HCT116 (cell line): ENCODE data around the gene NEU4. TPM values are rescaled to one million over a fixed set of nuclear protein-coding genes. Genes with fewer than 3 reads are reported as not detected.

ENCODE experiments used
- ATAC-seq: fragments of 200-7000 bp; cut with Tn5 transposase; 2 replicates; pipeline ENCODE4 v1.9.1; 2020; ENCODE audit warnings: mild to moderate bottlenecking, moderate library complexity
- BruUV-seq: library from RNA; stranded (reverse); fragments of 400-500 nt; replicated peaks from 2 replicates; lab custom pipeline; 2021; lab: Mats Ljungman, UMichigan
- CTCF ChIA-PET: fragments of 300-600 bp; sonication (Branson Sonifier 250); formaldehyde crosslinking; loops from one replicate; lab custom pipeline; 2021; ENCODE audit warnings: antibody characterized with exemption; lab: Charles Lee
- POLR2A ChIA-PET: fragments of 300-600, 350-600 bp; sonication (Branson Sonifier 250); formaldehyde crosslinking; loops from one replicate; lab custom pipeline; 2021; ENCODE audit warnings: antibody characterized with exemption; lab: Charles Lee
- RAD21 ChIA-PET, 2 experiments: fragments of 300-600 bp; sonication (Branson Sonifier 250); formaldehyde crosslinking; loops; one replicate each; lab custom pipeline; 2023; ENCODE audit warnings: low total read pairs in 2 of 2; ENCODE audit not compliant: uncharacterized antibody in 2 of 2, unreplicated experiment in 2 of 2, low non-redundant PET in 1 of 2; lab: Charles Lee
- DNase-seq: peaks from one replicate; pipeline ENCODE4 v3.0.0-alpha.2; 2010; ENCODE audit warnings: low read depth, low spot score
- H2AFZ ChIP-seq: fragments of 200-600 bp; shearing (Covaris generic), sonication (generic); 2 replicates; pipeline ENCODE4 v1.6.1; 2017; ENCODE audit warnings: low read depth, mixed run types, mixed read lengths, antibody characterized with exemption, low read length; ENCODE audit not compliant: poor library complexity, severe bottlenecking
- H3K27ac ChIP-seq: 2 replicates; pipeline ENCODE4 v1.5.1; 2012; ENCODE audit warnings: low read depth, low read length
- H3K27me3 ChIP-seq: fragments of 200-600 bp; sonication (generic); 2 replicates; pipeline ENCODE4 v1.6.1; 2016; ENCODE audit warnings: mixed run types, low read length, mixed read lengths; ENCODE audit not compliant: insufficient read depth
- H3K36me3 ChIP-seq, 2 experiments: fragments of 200-500 bp in 1 of 2; fragments of 200-600 bp in 1 of 2; sonication (Bioruptor generic) in 1 of 2; sonication (generic) in 1 of 2; 2 replicates each; pipeline versions ENCODE4 v1.5.1 to v1.6.1; 2014 to 2016; ENCODE audit warnings: low read length in 2 of 2, inconsistent platforms in 1 of 2, mixed read lengths in 1 of 2, mixed run types in 1 of 2; ENCODE audit not compliant: insufficient read depth in 2 of 2, control insufficient read depth in 1 of 2
- H3K4me1 ChIP-seq, 2 experiments: fragments of 200-600 bp in 1 of 2; sonication (generic) in 1 of 2; 2 replicates each; pipeline versions ENCODE4 v1.5.1 to v1.6.1; 2012 to 2017; ENCODE audit warnings: low read length in 2 of 2, inconsistent platforms in 1 of 2, mild to moderate bottlenecking in 1 of 2, mixed read lengths in 1 of 2, mixed run types in 1 of 2, moderate library complexity in 1 of 2; ENCODE audit not compliant: insufficient read depth in 2 of 2, control insufficient read depth in 1 of 2
- H3K4me2 ChIP-seq: fragments of 200-600 bp; sonication (generic); 2 replicates; pipeline ENCODE4 v1.6.1; 2017; ENCODE audit warnings: mixed run types, low read length, mixed read lengths
- H3K4me3 ChIP-seq, 2 experiments: fragments of 200-600 bp in 1 of 2; sonication (generic) in 1 of 2; replicated peaks in 1 of 2; 2 replicates each; pipeline ENCODE4 v1.5.1; 2011 to 2016; ENCODE audit warnings: low read length in 2 of 2, control low read depth in 1 of 2, low read depth in 1 of 2, mild to moderate bottlenecking in 1 of 2, mixed read lengths in 1 of 2, mixed run types in 1 of 2
- H3K79me2 ChIP-seq: fragments of 200-600 bp; sonication (generic); 2 replicates; pipeline ENCODE4 v1.6.1; 2017; ENCODE audit warnings: mild to moderate bottlenecking, mixed run types, low read length, moderate library complexity, mixed read lengths; ENCODE audit not compliant: insufficient read depth
- H3K9ac ChIP-seq: fragments of 200-600 bp; sonication (generic); 2 replicates; pipeline ENCODE4 v1.6.1; 2016; ENCODE audit warnings: low read length, mixed read lengths
- H3K9me2 ChIP-seq: fragments of 200-600 bp; sonication (generic), shearing (Covaris generic); 2 replicates; pipeline ENCODE4 v1.6.1; 2017; ENCODE audit warnings: mixed run types, mild to moderate bottlenecking, moderate library complexity; ENCODE audit not compliant: insufficient read depth
- H3K9me3 ChIP-seq, 2 experiments: fragments of 200-500 bp in 1 of 2; fragments of 200-600 bp in 1 of 2; sonication (Bioruptor generic) in 1 of 2; sonication (generic) in 1 of 2; 2 replicates each; pipeline ENCODE4 v1.6.1; 2014 to 2017; ENCODE audit warnings: low read length in 2 of 2, mixed read lengths in 2 of 2, inconsistent platforms in 1 of 2, low read depth in 1 of 2, mild to moderate bottlenecking in 1 of 2, mixed run types in 1 of 2, moderate library complexity in 1 of 2; ENCODE audit not compliant: control insufficient read depth in 1 of 2, insufficient read depth in 1 of 2
- H4K20me1 ChIP-seq: fragments of 200-600 bp; sonication (generic), shearing (Covaris generic); 2 replicates; pipeline ENCODE4 v1.6.1; 2017; ENCODE audit warnings: mixed run types, mild to moderate bottlenecking, moderate library complexity; ENCODE audit not compliant: insufficient read depth
- CBX3 ChIP-seq: IDR thresholded peaks from 2 replicates; pipeline ENCODE4 v1.6.1; 2012; ENCODE audit warnings: low read depth
- CEBPB ChIP-seq: IDR thresholded peaks from 2 replicates; pipeline ENCODE4 v1.6.1; 2012; ENCODE audit warnings: low read depth
- EGR1 ChIP-seq: IDR thresholded peaks from 2 replicates; pipeline ENCODE4 v1.6.1; 2012; ENCODE audit warnings: low read depth
- ELF1 ChIP-seq: IDR thresholded peaks from 2 replicates; pipeline ENCODE4 v1.6.1; 2012; ENCODE audit warnings: low read depth, borderline replicate concordance
- EZH2 ChIP-seq: fragments of 200-600 bp; sonication (generic); IDR thresholded peaks from 2 replicates; pipeline ENCODE4 v1.6.1; 2017; ENCODE audit warnings: antibody characterized with exemption, mixed run types
- FOSL1 ChIP-seq: IDR thresholded peaks from 2 replicates; pipeline ENCODE4 v1.6.1; 2012; ENCODE audit warnings: low read depth
- POLR2AphosphoS5 ChIP-seq: IDR thresholded peaks from 2 replicates; pipeline ENCODE4 v1.6.1; 2011; ENCODE audit warnings: mild to moderate bottlenecking, low read depth, low read length, moderate library complexity
- RAD21 ChIP-seq: IDR thresholded peaks from 2 replicates; pipeline ENCODE4 v1.6.1; 2012; ENCODE audit warnings: low read depth, mild to moderate bottlenecking
- SIN3A ChIP-seq: IDR thresholded peaks from 2 replicates; pipeline ENCODE4 v1.6.1; 2012; ENCODE audit warnings: low read depth
- SP1 ChIP-seq: IDR thresholded peaks from 2 replicates; pipeline ENCODE4 v1.6.1; 2012; ENCODE audit warnings: low read depth
- SRF ChIP-seq: IDR thresholded peaks from 2 replicates; pipeline ENCODE4 v1.6.1; 2012; ENCODE audit warnings: low read depth
- YY1 ChIP-seq: IDR thresholded peaks from 2 replicates; pipeline ENCODE4 v1.6.1; 2011; ENCODE audit warnings: low read length, low read depth, moderate library complexity, mild to moderate bottlenecking; ENCODE audit not compliant: insufficient replicate concordance; ENCODE audit errors: extremely low read depth
- ZFX ChIP-seq: fragments of 450-650 bp; IDR thresholded peaks from 2 replicates; pipeline ENCODE4 v1.6.1; 2017
- intact Hi-C: fragments of 100-400 bp; cut with micrococcal nuclease; formaldehyde crosslinking; loops from 2 replicates; pipeline ENCODE4 v1.10.0; 2022
- total RNA-seq: library from RNA; stranded (reverse); gene quantifications from one replicate; pipeline ENCODE4 v1.2.1, GENCODE V29; 2021; ENCODE audit not compliant: unreplicated experiment
- TF ChIP-seq, protein P1 (sequence below): IDR thresholded peaks from 2 replicates; pipeline ENCODE4 v1.6.1; 2012
- TF ChIP-seq, protein P2 (sequence below): IDR thresholded peaks from 2 replicates; pipeline ENCODE4 v1.6.1; 2012; ENCODE audit warnings: low read depth
- TF ChIP-seq, protein P3 (sequence below): IDR thresholded peaks from 2 replicates; pipeline ENCODE4 v1.6.1; 2012

Gene NEU4
- total RNA-seq, 1 experiment from 2014 or later = 0.34 TPM

GRCh38 chr2:241811952-241812729 lies 3.1 kb downstream of the NEU4 start:
- H3K27me3 ChIP-seq = no peaks in the 10 kb centered on the region
- ChIA-PET RAD21 (no interaction called here), POLR2A (no interaction called here), CTCF (no interaction called here)
- H3K27ac ChIP-seq = no peak overlapping the region
- no peak overlapping the region for H3K4me2 ChIP-seq
- no TSS peak for BruUV-seq
- no peak overlapping the region for H3K4me3 ChIP-seq
- ATAC-seq (no peak), DNase-seq (no peak)
- intact Hi-C loops = no loop called here
- H3K36me3 ChIP-seq = no peaks in the 10 kb centered on the region
- H3K79me2 ChIP-seq = no peaks in the 10 kb centered on the region
- no peak overlapping the region for H2AFZ ChIP-seq
- no peak overlapping the region for H3K9ac ChIP-seq
- H3K4me1 ChIP-seq = no peaks in the 10 kb centered on the region
- no peaks in the 10 kb centered on the region for H3K9me2 ChIP-seq
- TF ChIP-seq CBX3 (no peak), ZFX (no peak), SP1 (no peak), SIN3A (no peak), SRF (no peak), EGR1 (no peak), POLR2AphosphoS5 (no peak)
- TF ChIP-seq, protein P1, sequence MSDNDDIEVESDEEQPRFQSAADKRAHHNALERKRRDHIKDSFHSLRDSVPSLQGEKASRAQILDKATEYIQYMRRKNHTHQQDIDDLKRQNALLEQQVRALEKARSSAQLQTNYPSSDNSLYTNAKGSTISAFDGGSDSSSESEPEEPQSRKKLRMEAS = no peak
- H4K20me1 ChIP-seq = no peaks in the 10 kb centered on the region
- no peaks in the 10 kb centered on the region for H3K9me3 ChIP-seq

DNA sequence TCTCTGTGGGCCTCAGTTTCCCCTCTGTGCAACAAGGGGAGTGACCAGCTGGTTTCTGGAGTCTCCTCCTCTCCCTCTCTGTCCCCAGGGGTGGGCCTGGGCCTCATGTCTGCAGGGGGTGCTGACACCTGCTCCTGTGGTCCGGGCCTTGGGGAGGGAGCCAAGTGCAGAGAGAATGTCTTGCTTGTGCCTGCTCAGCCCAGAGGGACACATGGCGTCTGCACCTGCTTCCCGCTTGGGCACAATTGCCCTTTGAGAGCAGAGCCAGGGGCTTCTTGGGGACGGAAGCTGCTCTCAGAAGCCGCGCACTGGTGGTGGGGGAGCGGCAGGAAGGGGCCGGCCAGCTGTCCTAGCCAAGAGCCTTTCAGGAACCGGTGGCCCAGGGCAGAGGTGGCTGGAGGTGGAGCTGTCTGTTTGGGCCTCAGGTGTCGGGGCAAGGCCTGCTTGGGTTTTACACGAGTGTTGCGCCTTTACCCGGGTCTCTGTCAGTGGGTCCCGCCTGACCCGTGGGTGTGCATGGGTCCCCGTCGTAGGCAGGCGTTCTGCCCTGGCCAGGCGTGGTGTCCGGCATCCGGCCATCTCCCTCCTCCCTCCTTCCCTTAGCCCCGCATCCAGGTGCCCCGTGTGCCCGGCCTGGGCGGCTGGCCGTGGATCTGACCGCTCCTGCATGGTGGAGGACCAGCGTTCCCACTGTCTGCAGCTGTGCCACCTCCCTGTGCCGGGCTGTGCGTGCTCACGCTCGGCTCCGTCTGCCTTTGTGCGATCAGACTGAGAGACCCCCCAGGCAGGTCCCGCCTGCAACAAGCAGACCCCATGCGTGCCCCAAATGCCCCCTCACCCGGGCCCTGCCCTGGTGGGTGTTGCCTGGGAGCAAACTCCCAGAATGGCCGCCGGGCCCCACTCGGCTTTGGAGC lies 4.0 kb downstream of the NEU4 start:
- Histone ChIP-seq H3K36me3 (no peaks in the 10 kb centered on the region), H3K9me3 (no peaks in the 10 kb centered on the region), H3K4me3 (no peak overlapping the region), H3K4me1 (no peaks in the 10 kb centered on the region), H3K27ac (no peak overlapping the region), H3K79me2 (no peaks in the 10 kb centered on the region), H3K27me3 (no peaks in the 10 kb centered on the region), H3K9ac (no peak overlapping the region), H4K20me1 (no peaks in the 10 kb centered on the region), H3K9me2 (no peaks in the 10 kb centered on the region), H2AFZ (no peak overlapping the region), H3K4me2 (no peak overlapping the region)
- ChIA-PET RAD21 (no interaction called here), CTCF (no interaction called here), POLR2A (no interaction called here)
- ATAC-seq (no peak), DNase-seq (no peak)
- intact Hi-C loops = no loop called here
- no TSS peak for BruUV-seq
- TF ChIP-seq, protein P2, sequence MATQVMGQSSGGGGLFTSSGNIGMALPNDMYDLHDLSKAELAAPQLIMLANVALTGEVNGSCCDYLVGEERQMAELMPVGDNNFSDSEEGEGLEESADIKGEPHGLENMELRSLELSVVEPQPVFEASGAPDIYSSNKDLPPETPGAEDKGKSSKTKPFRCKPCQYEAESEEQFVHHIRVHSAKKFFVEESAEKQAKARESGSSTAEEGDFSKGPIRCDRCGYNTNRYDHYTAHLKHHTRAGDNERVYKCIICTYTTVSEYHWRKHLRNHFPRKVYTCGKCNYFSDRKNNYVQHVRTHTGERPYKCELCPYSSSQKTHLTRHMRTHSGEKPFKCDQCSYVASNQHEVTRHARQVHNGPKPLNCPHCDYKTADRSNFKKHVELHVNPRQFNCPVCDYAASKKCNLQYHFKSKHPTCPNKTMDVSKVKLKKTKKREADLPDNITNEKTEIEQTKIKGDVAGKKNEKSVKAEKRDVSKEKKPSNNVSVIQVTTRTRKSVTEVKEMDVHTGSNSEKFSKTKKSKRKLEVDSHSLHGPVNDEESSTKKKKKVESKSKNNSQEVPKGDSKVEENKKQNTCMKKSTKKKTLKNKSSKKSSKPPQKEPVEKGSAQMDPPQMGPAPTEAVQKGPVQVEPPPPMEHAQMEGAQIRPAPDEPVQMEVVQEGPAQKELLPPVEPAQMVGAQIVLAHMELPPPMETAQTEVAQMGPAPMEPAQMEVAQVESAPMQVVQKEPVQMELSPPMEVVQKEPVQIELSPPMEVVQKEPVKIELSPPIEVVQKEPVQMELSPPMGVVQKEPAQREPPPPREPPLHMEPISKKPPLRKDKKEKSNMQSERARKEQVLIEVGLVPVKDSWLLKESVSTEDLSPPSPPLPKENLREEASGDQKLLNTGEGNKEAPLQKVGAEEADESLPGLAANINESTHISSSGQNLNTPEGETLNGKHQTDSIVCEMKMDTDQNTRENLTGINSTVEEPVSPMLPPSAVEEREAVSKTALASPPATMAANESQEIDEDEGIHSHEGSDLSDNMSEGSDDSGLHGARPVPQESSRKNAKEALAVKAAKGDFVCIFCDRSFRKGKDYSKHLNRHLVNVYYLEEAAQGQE = no peak
- TF ChIP-seq EGR1 (no peak), SRF (no peak), EZH2 (no peak), ELF1 (no peak), SIN3A (no peak), YY1 (no peak), POLR2AphosphoS5 (no peak), CEBPB (no peak), FOSL1 (no peak), RAD21 (no peak), ZFX (no peak)
- TF ChIP-seq, protein P3, sequence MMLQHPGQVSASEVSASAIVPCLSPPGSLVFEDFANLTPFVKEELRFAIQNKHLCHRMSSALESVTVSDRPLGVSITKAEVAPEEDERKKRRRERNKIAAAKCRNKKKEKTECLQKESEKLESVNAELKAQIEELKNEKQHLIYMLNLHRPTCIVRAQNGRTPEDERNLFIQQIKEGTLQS = no peak
